ENCODE data around the gene GJA4. TPM values are rescaled to one million over a fixed set of nuclear protein-coding genes. Genes with fewer than 3 reads are reported as not detected.

Gene GJA4
- total RNA-seq, 4 donors from 2014 or later, result 11.0 to 22.7 (median 18.8) TPM

DNA sequence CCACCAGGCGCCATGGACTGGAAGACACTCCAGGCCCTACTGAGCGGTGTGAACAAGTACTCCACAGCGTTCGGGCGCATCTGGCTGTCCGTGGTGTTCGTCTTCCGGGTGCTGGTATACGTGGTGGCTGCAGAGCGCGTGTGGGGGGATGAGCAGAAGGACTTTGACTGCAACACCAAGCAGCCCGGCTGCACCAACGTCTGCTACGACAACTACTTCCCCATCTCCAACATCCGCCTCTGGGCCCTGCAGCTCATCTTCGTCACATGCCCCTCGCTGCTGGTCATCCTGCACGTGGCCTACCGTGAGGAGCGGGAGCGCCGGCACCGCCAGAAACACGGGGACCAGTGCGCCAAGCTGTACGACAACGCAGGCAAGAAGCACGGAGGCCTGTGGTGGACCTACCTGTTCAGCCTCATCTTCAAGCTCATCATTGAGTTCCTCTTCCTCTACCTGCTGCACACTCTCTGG lies 8.0 kb upstream of the GJA4 start:
- DNase-seq, result no peak
- peaks cover 3 to 32% of the 10 kb centered on the region in 2 donors for H3K4me1 ChIP-seq
- WGBS, 2 donors, result 88 to 90% methylated on average over 23 to 28 of the region's 28 CpGs
- no peaks in the 10 kb centered on the region for H3K9me3 ChIP-seq
- peaks cover 11% of the 10 kb centered on the region for H3K27me3 ChIP-seq
- intact Hi-C loops (cut with DNase I), result loop anchor here (5.0 kb wide), 1 partner anchor 83 kb away; no protein-coding TSS in a partner anchor
- no peak overlapping the region for H3K27ac ChIP-seq
- no peaks in the 10 kb centered on the region for H3K36me3 ChIP-seq
- no peak for TF ChIP-seq POLR2A (IDR thresholded peaks at IDR 0.05)
- TF ChIP-seq, protein P1, sequence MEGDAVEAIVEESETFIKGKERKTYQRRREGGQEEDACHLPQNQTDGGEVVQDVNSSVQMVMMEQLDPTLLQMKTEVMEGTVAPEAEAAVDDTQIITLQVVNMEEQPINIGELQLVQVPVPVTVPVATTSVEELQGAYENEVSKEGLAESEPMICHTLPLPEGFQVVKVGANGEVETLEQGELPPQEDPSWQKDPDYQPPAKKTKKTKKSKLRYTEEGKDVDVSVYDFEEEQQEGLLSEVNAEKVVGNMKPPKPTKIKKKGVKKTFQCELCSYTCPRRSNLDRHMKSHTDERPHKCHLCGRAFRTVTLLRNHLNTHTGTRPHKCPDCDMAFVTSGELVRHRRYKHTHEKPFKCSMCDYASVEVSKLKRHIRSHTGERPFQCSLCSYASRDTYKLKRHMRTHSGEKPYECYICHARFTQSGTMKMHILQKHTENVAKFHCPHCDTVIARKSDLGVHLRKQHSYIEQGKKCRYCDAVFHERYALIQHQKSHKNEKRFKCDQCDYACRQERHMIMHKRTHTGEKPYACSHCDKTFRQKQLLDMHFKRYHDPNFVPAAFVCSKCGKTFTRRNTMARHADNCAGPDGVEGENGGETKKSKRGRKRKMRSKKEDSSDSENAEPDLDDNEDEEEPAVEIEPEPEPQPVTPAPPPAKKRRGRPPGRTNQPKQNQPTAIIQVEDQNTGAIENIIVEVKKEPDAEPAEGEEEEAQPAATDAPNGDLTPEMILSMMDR (IDR thresholded peaks at IDR 0.05), result no peak
- H3K4me3 ChIP-seq (replicated peaks in 1 of 3), result no peak overlapping the region

DNA sequence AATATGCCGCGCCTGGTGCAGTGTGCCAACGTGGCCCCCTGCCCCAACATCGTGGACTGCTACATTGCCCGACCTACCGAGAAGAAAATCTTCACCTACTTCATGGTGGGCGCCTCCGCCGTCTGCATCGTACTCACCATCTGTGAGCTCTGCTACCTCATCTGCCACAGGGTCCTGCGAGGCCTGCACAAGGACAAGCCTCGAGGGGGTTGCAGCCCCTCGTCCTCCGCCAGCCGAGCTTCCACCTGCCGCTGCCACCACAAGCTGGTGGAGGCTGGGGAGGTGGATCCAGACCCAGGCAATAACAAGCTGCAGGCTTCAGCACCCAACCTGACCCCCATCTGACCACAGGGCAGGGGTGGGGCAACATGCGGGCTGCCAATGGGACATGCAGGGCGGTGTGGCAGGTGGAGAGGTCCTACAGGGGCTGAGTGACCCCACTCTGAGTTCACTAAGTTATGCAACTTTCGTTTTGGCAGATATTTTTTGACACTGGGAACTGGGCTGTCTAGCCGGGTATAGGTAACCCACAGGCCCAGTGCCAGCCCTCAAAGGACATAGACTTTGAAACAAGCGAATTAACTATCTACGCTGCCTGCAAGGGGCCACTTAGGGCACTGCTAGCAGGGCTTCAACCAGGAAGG lies 7.4 kb upstream of the GJA4 start:
- no peak overlapping the region for H3K4me3 ChIP-seq (replicated peaks in 1 of 3)

DNA sequence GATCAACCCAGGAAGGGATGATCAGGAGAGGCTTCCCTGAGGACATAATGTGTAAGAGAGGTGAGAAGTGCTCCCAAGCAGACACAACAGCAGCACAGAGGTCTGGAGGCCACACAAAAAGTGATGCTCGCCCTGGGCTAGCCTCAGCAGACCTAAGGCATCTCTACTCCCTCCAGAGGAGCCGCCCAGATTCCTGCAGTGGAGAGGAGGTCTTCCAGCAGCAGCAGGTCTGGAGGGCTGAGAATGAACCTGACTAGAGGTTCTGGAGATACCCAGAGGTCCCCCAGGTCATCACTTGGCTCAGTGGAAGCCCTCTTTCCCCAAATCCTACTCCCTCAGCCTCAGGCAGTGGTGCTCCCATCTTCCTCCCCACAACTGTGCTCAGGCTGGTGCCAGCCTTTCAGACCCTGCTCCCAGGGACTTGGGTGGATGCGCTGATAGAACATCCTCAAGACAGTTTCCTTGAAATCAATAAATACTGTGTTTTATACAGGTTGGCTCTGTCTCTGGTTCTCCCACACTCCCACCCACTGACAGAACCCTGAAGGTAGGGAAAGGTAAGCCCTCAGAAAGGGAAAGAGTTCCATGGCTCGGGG lies 6.8 kb upstream of the GJA4 start:
- Histone ChIP-seq H3K27me3 (peaks cover 9% of the 10 kb centered on the region), H3K4me3 (replicated peaks in 1 of 3) (no peak overlapping the region), H3K36me3 (no peaks in the 10 kb centered on the region), H3K27ac (no peak overlapping the region), H3K9me3 (no peaks in the 10 kb centered on the region), H3K4me1 (peaks cover 3 to 30% of the 10 kb centered on the region in 2 donors)
- intact Hi-C loops (cut with DNase I), result loop anchor here (5.0 kb wide), 1 partner anchor 81 kb away; no protein-coding TSS in a partner anchor
- no peak for DNase-seq
- TF ChIP-seq, protein P1 (IDR thresholded peaks at IDR 0.05), result no peak
- TF ChIP-seq POLR2A (IDR thresholded peaks at IDR 0.05), result no peak
- WGBS, 2 donors, result 62 to 66% methylated on average over 4 of the region's 4 CpGs

More for the DNA sequence above, 7.4 kb upstream of the GJA4 start:
- Histone ChIP-seq H3K36me3 (no peaks in the 10 kb centered on the region), H3K27me3 (peaks cover 11% of the 10 kb centered on the region), H3K9me3 (no peaks in the 10 kb centered on the region), H3K27ac (no peak overlapping the region), H3K4me1 (peaks cover 3 to 32% of the 10 kb centered on the region in 2 donors)
- WGBS, 2 donors, result 89 to 91% methylated on average over 20 to 21 of the region's 22 CpGs
- TF ChIP-seq POLR2A (IDR thresholded peaks at IDR 0.05), result no peak
- TF ChIP-seq, protein P1 (IDR thresholded peaks at IDR 0.05), result no peak
- intact Hi-C loops (cut with DNase I), result loop anchor here (5.0 kb wide), 1 partner anchor 82 kb away; no protein-coding TSS in a partner anchor
- no peak for DNase-seq

DNA sequence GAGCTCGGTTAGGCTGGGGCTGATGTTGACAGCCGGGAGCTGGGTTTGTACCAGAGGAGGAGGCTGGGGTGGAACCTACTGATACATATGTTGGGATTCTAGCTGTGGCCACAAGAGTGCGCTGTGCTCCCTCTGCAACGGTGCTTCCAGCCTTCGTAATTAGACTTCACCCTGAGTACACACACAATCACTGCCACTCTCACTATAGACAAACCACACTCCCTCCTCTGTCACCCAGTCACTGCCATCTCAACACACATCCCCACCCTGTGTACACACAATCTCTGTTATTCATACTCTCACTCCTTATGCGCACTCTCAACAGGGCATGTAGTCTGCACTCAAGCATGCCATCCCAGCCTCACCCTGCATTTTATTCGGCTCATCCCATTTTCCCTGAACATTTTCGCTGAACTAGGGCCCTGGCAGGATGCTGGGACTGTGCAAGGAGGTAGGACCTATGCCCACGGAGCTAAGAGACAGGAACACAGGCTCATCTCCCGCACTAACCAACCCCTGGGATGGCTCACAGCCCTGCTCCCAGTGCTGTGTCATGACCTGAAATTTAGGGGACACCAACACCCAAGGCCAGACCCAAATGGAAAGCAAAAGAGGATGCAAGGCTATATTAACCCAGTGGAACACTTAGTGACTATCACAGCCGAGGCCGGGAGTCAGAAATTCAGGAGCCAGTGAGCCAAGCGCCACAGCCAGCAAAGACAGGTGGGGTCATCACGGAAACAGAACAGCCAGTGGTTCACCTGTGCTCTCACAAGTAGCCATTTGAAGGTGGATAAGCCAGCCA lies 6.1 kb upstream of the GJA4 start:
- peaks cover under 1 to 23% of the 10 kb centered on the region in 2 donors for H3K4me1 ChIP-seq
- H3K27ac ChIP-seq, result peak overlapping the region in 1 of 3 donors; percentile 20
- H3K27me3 ChIP-seq, result peaks cover 2% of the 10 kb centered on the region
- WGBS, 2 donors, result 48 to 49% methylated on average over 14 of the region's 14 CpGs
- H3K4me3 ChIP-seq (replicated peaks in 1 of 3), result no peak overlapping the region
- no peaks in the 10 kb centered on the region for H3K9me3 ChIP-seq
- intact Hi-C loops (cut with DNase I), result loop anchor here (5.0 kb wide), 1 partner anchor 81 kb away; no protein-coding TSS in a partner anchor
- TF ChIP-seq, protein P1 (IDR thresholded peaks at IDR 0.05), result peak in 5 of 6 experiments; percentile 75 to 95 (median 82)
- no peak for TF ChIP-seq POLR2A (IDR thresholded peaks at IDR 0.05)
- DNase-seq, result peak; percentile 80 to 84
- H3K36me3 ChIP-seq, result no peaks in the 10 kb centered on the region
